GM04504 (cell line): Measurements from ENCODE around the gene GRAMD4.

Experiments
- DNase-seq: peaks from one replicate; pipeline ENCODE4 v3.0.0-alpha.2; 2012; ENCODE audit warnings: low read depth

Gene GRAMD4

DNA sequence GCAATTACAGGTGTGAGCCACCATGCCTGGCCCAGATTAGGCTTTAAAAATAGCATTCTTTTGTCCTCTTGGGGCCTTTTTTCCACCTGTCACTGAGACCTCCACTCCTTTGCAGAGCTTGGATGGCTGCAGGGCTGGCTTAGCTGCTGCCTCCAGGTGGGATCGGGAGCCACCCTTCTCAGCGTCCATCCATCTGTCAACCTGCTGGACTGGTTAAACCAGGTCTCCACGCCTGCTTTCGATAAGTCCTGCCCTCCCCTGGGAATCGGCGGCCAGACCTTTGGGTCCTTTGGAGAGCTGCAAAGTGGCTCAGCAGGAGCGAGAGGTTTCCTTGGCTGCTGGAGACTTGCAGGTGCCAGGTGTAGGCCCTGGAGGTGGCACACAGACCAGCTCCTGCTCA is 23.4 kb upstream of the GRAMD4 start:
- no peak for DNase-seq

GRCh38 chr22:46598224-46598623 is 22.0 kb upstream of the GRAMD4 start:
- no peak for DNase-seq

DNA sequence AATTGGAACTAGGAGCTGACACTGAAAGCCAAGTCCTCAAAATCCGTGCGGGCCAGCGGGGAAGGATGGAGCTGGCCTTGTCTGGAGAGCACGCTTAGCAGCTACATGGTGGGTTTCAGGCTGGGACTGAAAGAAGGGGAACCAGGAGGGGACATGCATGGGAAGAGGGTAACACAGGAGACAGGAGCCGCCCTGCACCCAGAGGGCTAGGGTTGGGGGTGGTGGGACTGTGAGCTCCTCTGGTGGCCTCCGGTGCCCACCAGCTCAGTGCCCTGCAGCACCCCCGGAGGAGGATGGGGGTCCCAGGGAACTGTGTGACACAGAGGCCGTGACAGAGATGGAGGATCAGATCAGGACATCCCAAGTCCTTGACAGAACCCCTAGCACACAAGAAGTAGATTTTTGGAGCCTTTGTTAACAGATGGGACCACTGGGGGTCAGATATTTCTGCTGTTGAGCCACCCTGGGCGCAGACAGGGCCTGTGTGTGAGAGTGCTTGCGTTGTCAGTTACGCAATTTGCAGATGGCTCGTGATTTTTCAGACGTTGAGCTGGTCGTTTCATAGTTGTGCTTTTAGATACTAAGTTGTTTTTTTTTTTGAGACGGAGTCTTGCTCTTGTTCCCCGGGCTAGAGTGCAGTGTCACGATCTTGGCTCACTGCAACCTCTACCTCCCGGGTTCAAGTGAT is 21.3 kb upstream of the GRAMD4 start:
- DNase-seq, result no peak

- no peak for DNase-seq
These were observed 19.9 kb upstream of the GRAMD4 start for GRCh38 chr22:46600273-46600796.

DNA sequence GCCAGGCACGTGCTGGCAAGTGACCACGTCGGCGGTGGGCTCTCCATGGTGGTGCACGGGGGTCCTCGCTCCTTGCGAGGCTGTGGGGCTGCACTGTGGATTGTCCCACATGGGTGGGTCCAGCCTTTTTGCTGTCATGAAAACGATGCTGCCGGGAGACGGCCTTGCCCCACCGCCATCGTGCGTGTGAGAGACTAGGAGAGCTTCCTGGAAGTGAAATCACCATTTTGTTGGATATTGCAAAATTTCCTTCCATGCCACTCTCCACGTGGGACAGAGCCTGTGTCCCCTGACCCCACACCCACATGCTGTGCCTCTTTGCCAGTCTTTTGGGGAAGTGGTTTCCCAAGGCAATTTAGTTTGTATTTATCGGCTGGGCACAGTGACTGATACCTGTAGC is 18.2 kb upstream of the GRAMD4 start:
- DNase-seq, result no peak

DNA sequence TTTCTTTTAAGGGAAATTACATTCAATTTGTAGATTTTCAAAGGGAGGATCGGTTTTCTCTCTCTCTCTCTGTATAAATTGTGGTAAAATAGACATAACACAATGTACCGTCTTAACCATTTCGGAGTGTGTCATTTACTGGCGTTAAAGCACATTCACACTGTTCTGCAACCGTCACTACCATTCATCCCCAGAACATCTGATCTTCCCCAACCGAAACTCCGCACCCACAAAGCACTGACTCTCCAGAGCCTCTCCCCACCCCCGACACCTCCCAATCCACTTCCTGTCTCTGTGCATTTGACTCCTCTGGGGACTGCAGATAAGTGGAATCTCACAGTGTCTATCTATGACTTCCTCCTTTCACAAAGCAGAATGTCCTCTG is 15.9 kb upstream of the GRAMD4 start:
- no peak for DNase-seq

- DNase-seq, result no peak
These were observed 15.1 kb upstream of the GRAMD4 start for GRCh38 chr22:46605117-46605516.

DNA sequence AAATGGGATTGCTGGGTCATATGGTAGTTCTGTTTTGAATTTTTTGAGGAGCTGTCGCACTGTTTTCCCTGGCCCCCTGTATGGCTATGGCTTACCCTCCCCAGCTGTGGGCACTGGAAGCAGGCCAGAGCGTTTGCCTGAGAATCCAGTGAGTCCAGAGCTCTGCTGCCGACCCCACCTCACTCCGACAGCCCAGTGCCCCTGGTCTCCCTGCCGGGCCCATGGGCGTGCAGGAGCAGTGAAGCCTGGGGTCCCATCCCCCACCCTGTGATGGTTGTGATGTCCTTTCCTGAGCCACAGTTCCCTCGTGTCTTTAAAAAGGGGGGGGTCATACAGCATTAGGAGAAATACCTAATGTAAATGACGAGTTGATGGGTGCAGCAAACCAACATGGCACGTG is 13.3 kb upstream of the GRAMD4 start:
- DNase-seq, result no peak

GRCh38 chr22:46607483-46608114 is 12.6 kb upstream of the GRAMD4 start:
- no peak for DNase-seq

- no peak for DNase-seq
These were observed 11.0 kb upstream of the GRAMD4 start for GRCh38 chr22:46609175-46609690.

DNA sequence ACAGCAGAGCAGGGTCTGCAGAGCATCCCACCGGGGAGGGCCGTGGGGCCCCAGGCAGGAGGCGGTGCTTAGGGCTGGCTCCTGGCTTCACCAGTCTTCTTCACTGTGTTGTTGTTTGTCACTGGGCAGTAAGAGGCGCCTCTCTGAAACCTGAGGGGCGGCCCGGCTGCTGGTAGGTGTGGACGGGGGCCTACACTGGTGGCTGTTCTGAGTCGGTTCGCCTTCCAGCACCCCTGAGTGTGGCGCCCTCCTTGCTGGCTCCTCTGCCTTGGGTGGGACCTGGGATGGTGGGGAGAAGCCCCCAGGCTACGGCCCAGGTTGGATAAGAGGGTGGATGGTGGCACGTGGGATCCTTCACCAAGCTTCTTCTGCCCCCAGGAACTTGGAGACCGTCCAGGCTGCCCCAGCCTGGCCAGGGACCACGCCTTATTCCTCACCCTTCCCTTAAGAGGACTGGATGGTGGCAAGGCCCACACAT is 10.4 kb upstream of the GRAMD4 start:
- DNase-seq, result no peak

DNA sequence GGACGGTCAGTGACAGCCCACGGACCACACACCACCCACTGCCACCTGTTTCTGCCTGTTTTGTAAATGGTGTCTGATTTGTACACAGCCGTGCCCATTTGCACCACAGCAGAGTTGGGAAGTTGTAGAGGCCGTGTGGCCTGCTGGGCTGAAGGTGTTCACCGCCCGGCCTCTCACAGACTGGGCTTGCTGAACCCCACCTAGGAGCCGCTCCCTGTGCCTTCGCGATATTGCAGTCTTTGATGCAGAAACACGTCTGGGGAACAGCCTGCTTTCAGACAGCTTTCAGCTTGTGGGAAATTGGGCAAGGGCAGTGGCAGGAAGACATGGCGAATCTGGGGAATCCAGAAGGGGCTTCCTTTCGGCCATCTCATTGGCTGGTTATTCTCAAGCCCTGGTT is 9.8 kb upstream of the GRAMD4 start:
- no peak for DNase-seq

GRCh38 chr22:46611189-46611588 is 9.0 kb upstream of the GRAMD4 start:
- DNase-seq, result no peak

DNA sequence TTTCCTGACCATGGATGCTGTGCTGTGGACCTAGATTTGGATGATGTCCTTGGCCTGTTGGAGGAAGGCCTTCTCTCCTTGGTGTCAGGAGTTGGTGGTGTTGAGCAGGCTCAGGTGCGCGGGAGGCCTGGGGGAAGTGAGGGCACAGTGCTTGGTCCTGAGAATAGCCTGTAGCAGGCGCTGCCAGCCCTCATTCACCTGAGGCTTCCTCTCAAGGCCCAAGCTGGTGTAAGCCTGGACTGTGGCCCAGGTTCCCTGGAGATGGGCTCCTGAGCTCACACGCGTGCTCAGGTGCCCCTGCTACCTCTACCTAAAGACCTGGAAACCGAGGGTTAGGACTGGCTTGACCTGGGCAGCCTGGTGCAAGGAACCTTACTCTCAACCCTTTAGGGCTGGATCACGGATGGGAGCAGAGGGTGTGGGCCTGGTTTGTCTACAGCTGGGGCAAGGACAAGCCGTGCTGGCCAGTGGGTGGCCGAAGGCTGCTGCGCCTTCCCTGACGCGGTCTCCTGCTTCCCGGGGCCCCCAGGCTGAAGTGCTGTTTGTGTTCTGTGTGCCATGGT is 7.8 kb upstream of the GRAMD4 start:
- no peak for DNase-seq

DNA sequence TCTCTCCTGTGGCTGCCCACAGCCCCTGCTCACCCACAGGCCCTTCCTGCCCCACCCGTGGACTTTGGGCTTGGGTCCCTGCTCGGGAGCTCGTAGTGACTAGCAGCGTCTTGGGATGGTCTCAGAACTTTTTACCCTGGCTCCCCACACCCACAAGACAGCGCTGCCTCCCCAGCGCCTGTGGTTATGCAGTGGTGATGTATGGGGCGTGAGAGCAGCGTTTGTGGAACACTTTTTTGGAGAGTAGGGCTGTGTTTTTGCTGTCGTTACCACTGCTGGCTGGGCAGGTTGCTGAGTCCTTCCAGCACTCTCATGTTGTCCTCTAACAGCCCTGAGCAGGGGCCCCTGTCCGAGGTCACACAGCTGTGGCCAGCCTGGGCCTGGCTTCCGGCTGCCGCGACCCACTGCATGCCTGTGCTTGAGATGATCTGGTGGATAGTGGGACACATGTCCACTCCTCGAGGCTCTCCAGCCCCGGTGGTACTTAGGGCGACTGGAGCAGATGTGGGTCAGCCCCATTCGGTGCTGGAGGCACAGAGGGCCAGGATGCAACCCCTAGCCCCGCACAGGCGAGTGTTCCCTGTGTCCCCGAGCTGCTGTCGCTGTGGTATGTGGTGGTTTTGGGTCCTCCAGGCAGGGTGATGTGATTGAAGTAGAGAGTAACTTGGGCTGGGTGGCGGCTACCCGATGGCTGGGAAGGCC is 7.1 kb upstream of the GRAMD4 start:
- DNase-seq, result no peak

GRCh38 chr22:46613606-46614021 is 6.6 kb upstream of the GRAMD4 start:
- DNase-seq, result no peak

DNA sequence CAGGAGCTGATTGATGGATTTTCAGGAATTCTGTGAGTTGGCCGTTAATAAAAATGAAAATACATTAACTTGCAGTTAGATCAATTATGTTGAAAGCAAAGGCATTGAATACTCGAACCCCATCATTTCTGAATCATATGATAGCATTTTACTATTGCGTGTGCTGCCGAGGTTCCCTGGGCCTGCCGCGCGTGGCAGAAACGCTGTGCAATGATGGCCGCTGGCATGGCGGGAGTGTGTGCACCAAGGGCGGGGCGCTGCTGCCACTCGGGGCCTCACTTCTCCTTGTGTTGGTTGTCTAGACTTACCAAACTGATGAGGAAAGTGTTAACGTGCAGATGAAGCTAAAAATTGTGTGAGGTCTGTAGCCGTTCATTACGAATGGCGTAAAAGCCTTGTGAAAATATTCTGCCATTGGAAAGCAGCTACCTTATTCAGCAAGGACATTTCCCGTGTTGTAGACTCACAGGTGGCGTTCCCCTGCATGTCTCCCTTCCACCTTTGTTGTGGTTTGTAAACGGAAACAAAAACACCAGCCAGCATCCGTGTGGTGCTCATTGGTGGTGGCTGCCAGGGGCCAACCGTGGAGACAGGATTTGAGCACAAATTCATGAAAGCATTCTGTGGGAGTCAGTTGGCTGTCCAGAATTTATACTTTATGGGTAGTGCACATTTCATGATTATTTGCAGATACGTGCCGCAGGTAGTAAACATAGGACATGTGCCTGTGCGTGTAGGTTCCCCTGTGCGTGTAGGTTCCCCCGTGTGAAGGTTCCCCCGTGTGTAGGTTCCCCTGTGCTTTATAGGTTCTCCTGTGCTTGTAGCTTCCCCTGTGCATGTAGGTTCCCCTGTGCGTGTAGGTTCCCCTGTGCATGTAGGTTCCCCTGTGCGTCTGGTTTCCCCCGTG is 5.9 kb upstream of the GRAMD4 start:
- DNase-seq, result no peak

GRCh38 chr22:46617207-46617985 is 2.8 kb upstream of the GRAMD4 start:
- no peak for DNase-seq

GRCh38 chr22:46617986-46618647 is 2.1 kb upstream of the GRAMD4 start:
- DNase-seq, result no peak

DNA sequence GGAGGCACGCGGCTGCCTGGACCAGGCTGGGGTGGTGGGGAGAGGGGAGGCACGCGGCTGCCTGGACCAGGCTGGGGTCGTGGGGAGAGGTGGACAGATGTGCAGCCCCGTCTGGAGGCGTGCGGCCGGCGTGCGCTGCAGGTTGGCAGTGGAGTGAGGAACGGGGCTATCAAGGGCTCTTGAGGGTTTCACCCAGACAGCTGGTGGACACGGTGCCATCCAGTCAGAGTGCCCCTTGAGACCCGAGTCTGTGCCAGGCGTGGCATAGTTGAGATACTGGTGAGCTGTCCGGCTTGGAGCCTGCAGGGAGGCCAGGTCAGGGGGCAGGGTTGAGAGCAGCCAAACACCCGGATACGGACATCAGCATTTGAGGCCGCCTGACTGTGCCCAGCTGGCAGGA is 1.5 kb upstream of the GRAMD4 start:
- DNase-seq, result no peak
